Stimulated activated CD4-positive, alpha-beta T cell treated with anti-CD3 and anti-CD28 coated beads, Interleukin-12 subunit alpha, Interleukin-12 subunit beta, amount 100 ng/mL, for 24 hours (primary cell): ENCODE data around the gene STEAP3.

Experiments used
- DNase-seq, 2 experiments: peaks; one replicate each; pipeline ENCODE4 v3.0.0-alpha.2; 2020; ENCODE audit warnings: low read depth in 2 of 2

Gene STEAP3

GRCh38 chr2:119294671-119295070, 71.0 kb downstream of the STEAP3 start:
- no peak for DNase-seq

GRCh38 chr2:119295688-119296375, 72.2 kb downstream of the STEAP3 start:
- no peak for DNase-seq

- DNase-seq = no peak
Measured at GRCh38 chr2:119301413-119301812, 77.8 kb downstream of the STEAP3 start.

- DNase-seq = no peak
Measured at GRCh38 chr2:119304847-119305246, 81.2 kb downstream of the STEAP3 start.

GRCh38 chr2:119305497-119306195, 82.0 kb downstream of the STEAP3 start:
- no peak for DNase-seq

- DNase-seq = no peak
Measured at GRCh38 chr2:119306196-119306590, 82.6 kb downstream of the STEAP3 start.

- DNase-seq = no peak
Measured at GRCh38 chr2:119307419-119308140, 83.9 kb downstream of the STEAP3 start.

GRCh38 chr2:119308793-119309330, 85.2 kb downstream of the STEAP3 start:
- no peak for DNase-seq

GRCh38 chr2:119311371-119311770, 87.7 kb downstream of the STEAP3 start:
- no peak for DNase-seq

GRCh38 chr2:119311831-119312230, 88.2 kb downstream of the STEAP3 start:
- DNase-seq = no peak
